Measurements from ENCODE around the gene ZC3H18. TPM values are rescaled to one million over a fixed set of nuclear protein-coding genes. Genes with fewer than 3 reads are reported as not detected.

The ZC3H18 gene
- total RNA-seq = 15.2 TPM

GRCh38 chr16:88569985-88570690 lies at the start of gene ZC3H18:
Gene ZC3H18, plus strand, starts transcription at chr16:88570403. Its CDS starts 6,721 bp downstream, at chr16:88577124.
- DNase-seq = peak; percentile 99

DNA sequence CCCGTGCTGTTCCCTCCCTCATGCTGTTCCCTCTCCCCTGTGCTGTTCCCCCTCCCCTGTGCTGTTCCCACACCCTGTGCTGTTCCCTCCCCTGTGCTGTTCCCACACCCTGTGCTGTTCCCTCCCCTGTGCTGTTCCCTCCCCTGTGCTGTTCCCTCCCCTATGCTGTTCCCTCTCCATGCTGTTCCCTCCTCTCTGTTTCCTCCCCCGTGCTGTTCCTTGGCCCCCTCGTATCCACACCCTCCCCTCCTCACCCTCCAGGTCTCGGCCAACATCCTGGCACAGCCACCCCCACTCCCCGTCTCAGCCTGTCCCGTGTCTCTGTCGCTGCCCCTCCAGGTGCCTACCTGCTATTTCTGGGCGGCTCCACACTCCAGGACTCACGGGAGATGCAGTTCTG lies 48.5 kb upstream of the ZC3H18 start:
- no peak for DNase-seq

DNA sequence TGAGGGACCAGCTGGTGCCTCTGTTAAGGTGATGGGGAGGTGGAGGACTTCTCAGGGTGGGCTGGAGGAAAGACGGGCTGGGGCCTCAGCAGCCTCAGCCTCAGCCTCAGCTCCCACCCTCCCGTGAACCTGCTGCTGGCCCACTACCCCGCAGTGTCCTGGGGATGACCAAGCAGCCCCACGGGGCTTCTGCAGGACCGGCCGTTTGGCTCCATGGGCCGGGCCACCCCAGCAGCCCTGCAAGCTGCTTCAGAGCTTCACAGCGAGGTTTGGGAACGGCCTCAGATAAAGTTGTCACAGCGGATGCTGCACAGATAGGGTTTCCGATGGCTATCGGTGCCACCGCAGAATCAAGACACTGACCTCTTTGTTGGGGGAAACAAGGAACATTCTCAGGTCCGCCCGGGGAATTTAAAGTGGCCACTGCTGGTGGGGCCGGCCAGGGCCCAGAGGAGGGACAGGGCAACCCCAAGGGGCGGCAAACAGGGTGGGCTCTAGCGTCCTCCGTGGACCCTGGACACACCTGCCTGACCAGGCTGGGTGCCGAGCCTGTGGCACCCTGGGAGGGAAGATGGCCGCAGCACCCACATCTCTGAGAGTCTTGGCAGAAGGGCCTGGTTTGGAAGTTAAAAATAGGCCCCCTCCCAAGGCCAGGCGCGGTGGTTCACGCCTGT lies 47.8 kb upstream of the ZC3H18 start:
- no peak for DNase-seq

DNA sequence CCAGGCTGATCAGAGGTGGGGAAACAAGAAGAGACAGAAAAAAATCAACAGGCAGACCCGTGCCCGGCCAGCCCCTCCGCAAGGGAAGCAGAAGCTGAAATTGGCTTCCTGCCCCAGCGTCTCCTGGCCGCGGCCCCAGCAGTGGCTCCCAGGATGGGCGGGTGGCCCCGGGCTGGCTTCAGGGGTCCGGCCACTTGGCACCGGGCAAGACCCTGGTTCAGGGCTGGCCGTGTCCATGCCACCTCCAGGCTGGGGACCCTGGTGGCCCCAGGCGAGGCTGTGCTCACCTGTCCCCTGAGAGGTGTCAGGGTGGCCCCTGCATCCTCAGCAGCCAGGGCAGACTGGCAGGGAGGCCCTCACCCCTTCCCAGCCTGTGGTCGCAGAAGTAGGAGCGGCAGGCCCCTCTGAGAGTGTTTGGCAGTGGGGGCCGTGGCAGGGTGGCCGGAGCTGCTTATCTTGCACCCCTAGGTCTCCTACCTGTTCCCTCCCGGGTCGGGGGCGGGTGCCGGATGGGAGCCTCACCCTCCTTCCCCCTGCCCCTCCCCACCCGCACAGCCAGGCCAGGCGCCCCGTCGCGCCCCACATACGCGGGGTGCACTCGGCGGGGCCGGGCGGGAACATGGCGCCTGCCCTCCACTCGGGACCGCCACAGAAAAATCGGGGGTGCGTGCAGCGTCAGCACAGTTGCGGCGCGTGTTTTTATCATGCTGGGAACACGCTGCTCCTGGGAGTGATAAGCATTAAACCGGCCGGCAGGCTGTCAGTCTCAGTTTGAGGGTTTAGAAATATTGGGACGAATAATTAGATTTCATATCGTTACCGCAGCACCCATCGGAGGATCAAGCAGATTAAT lies 46.7 kb upstream of the ZC3H18 start:
- no peak for DNase-seq

DNA sequence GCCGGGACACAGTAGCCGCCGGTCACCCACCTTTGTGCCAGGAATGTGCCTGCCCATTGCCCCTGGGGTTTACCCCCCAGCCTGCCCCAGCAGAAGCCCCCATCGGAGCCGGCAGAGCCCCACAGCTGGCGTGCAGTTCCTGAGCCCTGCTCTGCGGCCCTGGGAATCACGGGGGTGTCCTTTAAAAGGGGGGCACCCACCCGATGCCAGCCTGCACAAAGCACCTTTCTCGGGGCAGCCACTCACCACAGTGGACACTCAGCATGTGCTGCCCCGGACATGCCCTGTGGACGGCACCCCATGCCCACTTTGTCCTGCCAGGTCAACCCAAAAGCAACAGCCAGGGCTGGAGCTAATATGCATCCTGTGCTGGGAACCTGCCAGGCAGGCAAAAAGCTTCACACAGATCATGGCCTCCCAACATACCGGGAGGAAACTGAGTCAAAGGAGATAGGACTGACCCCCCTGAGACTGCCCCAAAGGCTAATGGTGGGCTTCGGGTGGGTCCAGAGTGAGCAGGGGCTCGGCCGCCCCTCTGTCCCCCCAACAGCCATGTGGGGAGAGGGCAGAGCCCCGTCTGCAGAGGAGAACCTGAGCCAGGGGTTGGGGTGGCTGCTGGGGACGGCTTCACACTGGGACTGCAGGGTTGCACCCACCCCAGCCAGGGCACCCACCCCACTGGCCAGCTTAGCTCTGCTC lies 45.8 kb upstream of the ZC3H18 start:
- DNase-seq = no peak

GRCh38 chr16:88524973-88525662 lies 45.1 kb upstream of the ZC3H18 start:
- no peak for DNase-seq

DNA sequence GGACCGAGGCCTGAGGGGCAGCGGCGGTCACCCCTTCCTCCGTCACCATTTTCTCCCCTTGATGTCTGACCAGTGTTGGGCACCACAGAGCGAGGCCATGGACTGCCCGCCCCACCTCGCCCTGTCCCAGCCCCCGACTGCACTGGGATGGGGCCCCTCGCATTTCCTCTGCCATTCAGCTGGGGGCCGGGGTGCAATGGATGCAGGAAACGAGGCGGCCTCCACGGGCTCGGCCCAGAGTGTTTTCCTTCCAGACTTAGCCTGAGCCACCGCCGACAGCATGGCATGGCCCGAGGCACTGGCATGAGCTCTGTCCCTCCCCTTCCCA lies 44.6 kb upstream of the ZC3H18 start:
- no peak for DNase-seq

DNA sequence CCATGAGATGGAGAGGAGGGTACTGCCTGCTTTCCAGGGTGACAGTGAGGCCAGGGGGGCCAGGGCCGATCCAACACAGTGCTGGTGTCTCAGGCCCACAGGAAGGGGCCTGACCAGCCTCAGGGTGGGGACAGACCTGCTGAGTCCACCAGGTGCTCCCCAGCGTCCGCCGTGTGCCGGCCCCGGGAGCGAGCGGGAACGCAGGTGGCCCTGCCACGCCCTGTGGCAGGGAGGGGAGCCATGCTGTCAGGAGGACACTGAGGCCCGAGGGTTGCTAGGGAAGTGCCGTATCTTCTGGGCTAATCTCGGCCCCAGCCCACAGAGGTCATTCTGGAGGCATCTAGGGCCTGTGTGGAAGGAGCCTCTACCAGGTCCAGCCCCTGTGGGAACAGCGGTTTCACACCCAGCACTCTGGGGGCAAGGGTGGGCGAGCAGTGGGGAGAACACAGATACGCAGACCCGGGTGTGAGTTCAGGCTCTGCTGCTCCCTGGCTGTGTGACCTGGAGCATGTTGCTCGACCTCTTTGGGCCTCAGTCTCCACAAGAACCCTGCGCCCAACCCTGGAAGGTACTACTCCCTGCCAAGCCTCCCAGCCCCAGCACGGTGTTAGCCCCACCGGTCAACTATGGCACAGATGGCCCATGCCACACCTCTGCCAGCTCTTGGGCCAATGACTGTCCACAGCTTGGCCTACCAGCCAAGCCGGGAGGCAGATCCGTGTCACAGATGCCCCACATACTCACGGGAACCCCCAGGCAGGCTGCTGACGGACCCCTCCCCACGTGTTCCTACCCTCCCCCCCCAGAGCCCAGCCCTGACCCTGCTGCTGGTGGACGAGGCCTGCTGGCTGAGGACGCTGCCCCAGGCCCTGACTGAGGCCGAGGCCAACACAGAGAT lies 43.9 kb upstream of the ZC3H18 start:
- DNase-seq = no peak

- DNase-seq = no peak
These were observed 43.4 kb upstream of the ZC3H18 start for GRCh38 chr16:88526906-88527185.

- DNase-seq = peak; percentile 75
These were observed 42.8 kb upstream of the ZC3H18 start for GRCh38 chr16:88527186-88527936.

GRCh38 chr16:88527937-88528743 lies 42.1 kb upstream of the ZC3H18 start:
- DNase-seq = no peak

DNA sequence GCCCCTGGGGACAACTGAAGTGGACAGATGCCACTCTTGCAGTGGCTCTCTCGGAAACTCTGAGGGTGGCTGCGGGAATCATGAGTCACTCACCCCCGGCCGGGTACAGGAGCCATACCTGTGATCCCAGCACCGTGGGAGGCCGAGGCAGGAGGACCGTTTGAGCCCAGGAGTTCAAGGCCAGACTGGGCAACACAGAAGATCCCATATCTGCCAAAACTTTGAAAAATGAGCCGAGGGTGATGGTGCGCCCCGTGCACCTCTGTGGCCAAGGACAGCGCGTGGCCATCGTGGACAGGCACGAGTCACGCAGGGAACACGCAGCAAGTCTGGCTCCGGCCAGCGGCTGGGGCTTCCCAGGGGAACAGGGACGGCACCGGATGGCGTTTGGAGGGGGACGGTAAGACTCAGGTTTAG lies 41.3 kb upstream of the ZC3H18 start:
- no peak for DNase-seq

- DNase-seq = no peak
These were observed 40.6 kb upstream of the ZC3H18 start for GRCh38 chr16:88529596-88529995.

DNA sequence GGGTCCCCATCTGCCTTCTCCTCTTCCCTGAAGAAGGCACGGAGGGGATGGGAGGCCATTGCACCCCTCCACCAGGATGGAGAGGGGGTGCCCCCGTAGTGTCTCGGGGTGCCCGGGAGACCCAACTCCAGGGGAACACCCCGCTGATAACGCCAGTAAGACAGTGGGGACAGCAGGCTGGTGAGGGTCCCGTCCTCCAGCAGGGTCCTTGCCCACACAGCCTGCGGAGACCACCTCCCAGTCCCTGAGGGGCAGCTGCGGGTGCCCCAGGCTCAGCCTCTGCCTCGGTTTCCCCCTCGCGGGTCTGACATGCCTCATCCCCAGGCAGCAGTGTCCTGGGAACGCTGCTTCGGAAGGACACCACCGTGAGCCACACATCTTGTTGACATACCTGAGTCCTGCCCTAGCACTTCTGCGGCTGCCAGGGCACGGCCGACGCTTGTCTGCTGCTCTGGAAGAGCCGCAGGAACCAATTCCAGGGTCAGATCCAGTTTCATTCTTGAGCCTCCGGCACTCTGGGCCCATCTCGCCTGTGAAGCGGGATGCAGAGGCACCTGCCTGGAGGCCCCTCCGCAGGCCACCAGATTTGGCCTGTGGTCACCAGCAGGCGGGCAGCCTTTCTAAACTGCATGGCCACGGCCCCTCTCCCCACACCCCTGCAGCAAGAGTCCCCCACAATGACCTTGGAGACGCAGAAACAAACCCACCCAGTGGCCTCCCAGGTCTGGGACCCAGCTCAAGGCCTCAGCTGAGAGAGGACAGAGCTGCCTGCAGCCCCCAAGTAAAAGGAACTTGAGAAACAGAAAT lies 39.9 kb upstream of the ZC3H18 start:
- no peak for DNase-seq

GRCh38 chr16:88530858-88531203 lies 39.4 kb upstream of the ZC3H18 start:
- DNase-seq = no peak

DNA sequence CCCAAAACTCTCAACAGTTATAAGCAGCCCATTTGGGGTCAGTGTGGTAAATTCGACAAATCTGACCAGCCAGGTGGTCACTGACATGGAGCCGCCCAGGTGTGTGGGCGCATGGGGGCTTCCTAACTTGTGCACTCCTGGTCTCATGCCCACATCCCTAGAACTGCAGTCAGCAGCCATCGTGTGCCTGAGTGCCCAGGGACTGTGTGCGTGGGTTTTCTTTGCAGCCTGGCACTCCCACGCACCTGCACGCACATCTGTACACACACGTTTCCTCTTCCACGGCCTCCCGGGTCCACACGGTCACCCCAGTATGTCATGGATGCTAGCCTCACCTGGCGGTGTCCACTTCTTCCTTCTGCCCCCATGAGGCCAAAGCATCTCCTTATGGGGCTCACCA lies 38.9 kb upstream of the ZC3H18 start:
- no peak for DNase-seq

- no peak for DNase-seq
These were observed 38.2 kb upstream of the ZC3H18 start for GRCh38 chr16:88531931-88532433.

- DNase-seq = no peak
These were observed 37.6 kb upstream of the ZC3H18 start for GRCh38 chr16:88532434-88533241.

All from tongue (tissue), 2 donors.